Measurements from ENCODE around the gene LAX1. TPM values are rescaled to one million over a fixed set of nuclear protein-coding genes. Genes with fewer than 3 reads are reported as not detected.

The LAX1 gene
- total RNA-seq, 2 donors from 2014 or later, result 0.15 TPM; not detected in 1

DNA sequence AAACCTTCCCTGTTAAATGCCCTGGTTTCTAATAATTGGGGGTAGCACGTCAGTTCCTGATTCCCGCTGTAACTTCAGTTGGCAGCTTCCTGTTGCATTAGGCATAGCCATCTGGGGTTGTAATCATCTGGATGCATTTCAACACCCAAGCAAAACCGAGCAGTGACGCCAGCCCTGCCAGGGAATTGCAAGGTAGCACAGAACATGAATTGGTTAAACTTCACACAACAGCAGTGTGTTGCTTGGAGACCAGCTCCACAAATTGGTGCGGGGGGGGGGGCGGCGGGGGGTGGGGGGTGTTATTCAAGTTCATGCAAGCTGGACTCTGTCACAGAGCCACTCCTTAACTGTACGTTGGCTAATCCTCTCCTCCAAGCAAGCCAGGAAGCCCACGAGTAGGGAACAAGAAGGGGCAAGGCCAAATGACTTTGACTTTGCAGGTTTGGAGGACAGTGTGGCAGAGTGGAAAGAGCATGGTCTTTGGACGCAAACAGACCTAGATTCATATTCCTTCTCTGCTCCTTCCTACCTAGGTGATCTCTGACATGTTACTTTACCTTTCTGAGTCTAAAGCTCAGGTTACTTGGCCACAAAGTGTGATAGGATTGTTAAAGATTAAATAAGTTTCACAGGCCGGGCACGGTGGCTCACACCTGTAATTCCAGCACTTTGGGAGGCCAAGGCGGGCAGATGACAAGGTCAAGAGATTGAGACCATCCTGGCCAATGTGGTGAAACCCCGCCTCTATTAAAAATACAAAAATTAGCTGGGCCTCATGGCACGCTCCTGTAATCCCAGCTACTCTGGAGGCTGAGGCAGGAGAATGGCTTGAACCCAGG is 4.7 kb downstream of the LAX1 start:
- no peak overlapping the region for H3K27ac Mint-ChIP-seq
- TF ChIP-seq, protein P1, sequence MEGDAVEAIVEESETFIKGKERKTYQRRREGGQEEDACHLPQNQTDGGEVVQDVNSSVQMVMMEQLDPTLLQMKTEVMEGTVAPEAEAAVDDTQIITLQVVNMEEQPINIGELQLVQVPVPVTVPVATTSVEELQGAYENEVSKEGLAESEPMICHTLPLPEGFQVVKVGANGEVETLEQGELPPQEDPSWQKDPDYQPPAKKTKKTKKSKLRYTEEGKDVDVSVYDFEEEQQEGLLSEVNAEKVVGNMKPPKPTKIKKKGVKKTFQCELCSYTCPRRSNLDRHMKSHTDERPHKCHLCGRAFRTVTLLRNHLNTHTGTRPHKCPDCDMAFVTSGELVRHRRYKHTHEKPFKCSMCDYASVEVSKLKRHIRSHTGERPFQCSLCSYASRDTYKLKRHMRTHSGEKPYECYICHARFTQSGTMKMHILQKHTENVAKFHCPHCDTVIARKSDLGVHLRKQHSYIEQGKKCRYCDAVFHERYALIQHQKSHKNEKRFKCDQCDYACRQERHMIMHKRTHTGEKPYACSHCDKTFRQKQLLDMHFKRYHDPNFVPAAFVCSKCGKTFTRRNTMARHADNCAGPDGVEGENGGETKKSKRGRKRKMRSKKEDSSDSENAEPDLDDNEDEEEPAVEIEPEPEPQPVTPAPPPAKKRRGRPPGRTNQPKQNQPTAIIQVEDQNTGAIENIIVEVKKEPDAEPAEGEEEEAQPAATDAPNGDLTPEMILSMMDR (conservative IDR thresholded peaks at IDR 0.05), result no peak

DNA sequence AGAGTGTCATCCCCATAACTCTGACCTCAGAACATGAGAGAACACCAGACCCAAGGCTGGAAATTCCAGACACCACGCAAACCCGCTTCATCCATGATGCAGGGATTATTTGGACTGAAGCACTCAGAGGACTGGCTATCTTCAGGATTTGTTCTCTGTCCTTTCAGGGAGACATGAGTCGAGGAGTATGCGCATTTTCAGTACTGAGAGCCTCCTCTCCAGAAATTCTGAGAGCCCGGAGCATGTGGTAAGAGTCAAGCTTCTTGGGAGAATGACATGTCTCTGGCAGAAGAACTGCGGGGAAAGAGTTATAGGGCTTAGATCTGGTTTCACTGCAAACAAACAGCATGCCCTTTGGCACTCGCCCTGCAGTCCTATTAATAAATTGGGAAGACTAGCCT is 6.9 kb downstream of the LAX1 start:
- no peak overlapping the region for H3K27ac ChIP-seq (ENCODE audit: low read depth, low read length)
- no peak for DNase-seq
- H3K27me3 Mint-ChIP-seq (ENCODE audit: insufficient read depth), result peaks cover 6% of the 10 kb centered on the region
- H3K27me3 ChIP-seq (ENCODE audit: control insufficient read depth, insufficient read depth, low read length, poor library complexity, severe bottlenecking), result no peaks in the 10 kb centered on the region
- no peak overlapping the region for H3K27ac Mint-ChIP-seq
- peaks cover 2% of the 10 kb centered on the region for H3K4me1 Mint-ChIP-seq
- TF ChIP-seq, protein P1 (conservative IDR thresholded peaks at IDR 0.05), result no peak
- 88 to 93% methylated on average over 7 of the region's 7 CpGs for WGBS, 2 experiments (ENCODE audit: insufficient coverage in 1 of 2, insufficient read length in 1 of 2)
- no peaks in the 10 kb centered on the region for H3K4me1 ChIP-seq (ENCODE audit: control insufficient read depth, insufficient read depth, low read length)
- no peak overlapping the region for H3K4me3 Mint-ChIP-seq
- no peaks in the 10 kb centered on the region for H3K36me3 ChIP-seq (ENCODE audit: control insufficient read depth, insufficient read depth, low read length)
- no peaks in the 10 kb centered on the region for H3K9me3 ChIP-seq (ENCODE audit: control insufficient read depth, low read length)
- H3K9ac ChIP-seq (ENCODE audit: extremely low read depth, low read length, poor library complexity, severe bottlenecking), result no peak overlapping the region
- no peaks in the 10 kb centered on the region for H3K36me3 Mint-ChIP-seq (ENCODE audit: low read depth)
- H3K9me3 Mint-ChIP-seq, result no peaks in the 10 kb centered on the region
- H3K4me3 ChIP-seq (ENCODE audit: low read length), result no peak overlapping the region

More for the DNA sequence above, 4.7 kb downstream of the LAX1 start:
- no peaks in the 10 kb centered on the region for H3K9me3 ChIP-seq (ENCODE audit: control insufficient read depth, low read length)
- Mint-ChIP-seq H3K27me3 (ENCODE audit: insufficient read depth) (peaks cover 6% of the 10 kb centered on the region), H3K4me1 (peaks cover 12% of the 10 kb centered on the region), H3K36me3 (ENCODE audit: low read depth) (no peaks in the 10 kb centered on the region), H3K9me3 (no peaks in the 10 kb centered on the region), H3K4me3 (no peak overlapping the region)
- DNase-seq, result no peak
- no peaks in the 10 kb centered on the region for H3K27me3 ChIP-seq (ENCODE audit: control insufficient read depth, insufficient read depth, low read length, poor library complexity, severe bottlenecking)
- no peaks in the 10 kb centered on the region for H3K36me3 ChIP-seq (ENCODE audit: control insufficient read depth, insufficient read depth, low read length)
- 88 to 92% methylated on average over 9 to 12 of the region's 15 CpGs for WGBS, 2 experiments (ENCODE audit: insufficient coverage in 1 of 2, insufficient read length in 1 of 2)
- no peak overlapping the region for H3K9ac ChIP-seq (ENCODE audit: extremely low read depth, low read length, poor library complexity, severe bottlenecking)
- no peaks in the 10 kb centered on the region for H3K4me1 ChIP-seq (ENCODE audit: control insufficient read depth, insufficient read depth, low read length)
- no peak overlapping the region for H3K27ac ChIP-seq (ENCODE audit: low read depth, low read length)
- H3K4me3 ChIP-seq (ENCODE audit: low read length), result no peak overlapping the region

DNA sequence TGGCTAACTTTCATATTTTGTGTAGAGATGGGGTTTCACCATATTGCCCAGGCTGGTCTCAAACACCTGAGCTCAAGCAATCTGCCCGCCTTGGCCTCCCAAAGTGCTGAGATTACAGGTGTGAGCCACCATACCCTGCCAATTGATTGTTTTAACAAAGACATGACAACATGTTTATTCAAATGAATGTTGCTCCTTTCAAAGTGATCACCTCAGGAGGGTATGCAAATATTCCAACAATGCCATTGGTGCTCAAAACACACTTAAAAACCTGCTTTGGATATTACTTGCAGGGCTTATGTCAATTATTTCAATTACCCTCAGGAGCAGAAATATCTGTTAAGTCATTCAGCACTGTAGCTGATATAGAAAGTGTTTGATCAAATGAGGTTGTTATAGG is 7.9 kb downstream of the LAX1 start:
- Mint-ChIP-seq H3K27ac (no peak overlapping the region), H3K4me3 (no peak overlapping the region), H3K9me3 (no peaks in the 10 kb centered on the region), H3K27me3 (ENCODE audit: insufficient read depth) (peaks cover 6% of the 10 kb centered on the region), H3K36me3 (ENCODE audit: low read depth) (no peaks in the 10 kb centered on the region), H3K4me1 (peaks cover 2% of the 10 kb centered on the region)
- no peaks in the 10 kb centered on the region for H3K27me3 ChIP-seq (ENCODE audit: control insufficient read depth, insufficient read depth, low read length, poor library complexity, severe bottlenecking)
- no peak for DNase-seq
- TF ChIP-seq, protein P1 (conservative IDR thresholded peaks at IDR 0.05), result no peak
- H3K4me1 ChIP-seq (ENCODE audit: control insufficient read depth, insufficient read depth, low read length), result no peaks in the 10 kb centered on the region
- no peak overlapping the region for H3K27ac ChIP-seq (ENCODE audit: low read depth, low read length)
- H3K9ac ChIP-seq (ENCODE audit: extremely low read depth, low read length, poor library complexity, severe bottlenecking), result no peak overlapping the region
- no peak overlapping the region for H3K4me3 ChIP-seq (ENCODE audit: low read length)
- H3K9me3 ChIP-seq (ENCODE audit: control insufficient read depth, low read length), result no peaks in the 10 kb centered on the region
- H3K36me3 ChIP-seq (ENCODE audit: control insufficient read depth, insufficient read depth, low read length), result no peaks in the 10 kb centered on the region
- WGBS, 2 experiments (ENCODE audit: insufficient coverage in 1 of 2, insufficient read length in 1 of 2), result 90 to 93% methylated on average over 1 of the region's 1 CpG

All from endodermal cell (in vitro differentiated cells).